Neural progenitor cell (in vitro differentiated cells): ENCODE data around the gene CCDC73. TPM values are rescaled to one million over a fixed set of nuclear protein-coding genes. Genes with fewer than 3 reads are reported as not detected.

Source experiments
- DNase-seq: peaks from one replicate; pipeline ENCODE4 v3.0.0-alpha.2; 2016; ENCODE audit warnings: low spot score
- H2AFZ ChIP-seq: fragments of 200-600 bp; sonication (generic); replicated peaks from 2 replicates; pipeline ENCODE4 v1.6.1; 2016; ENCODE audit warnings: antibody characterized with exemption
- H3F3A ChIP-seq: fragments of 200-600 bp; sonication (generic); 2 replicates; pipeline ENCODE4 v1.6.1; 2016; ENCODE audit warnings: antibody characterized with exemption, low read depth
- H3K27ac ChIP-seq: fragments of 200-600 bp; sonication (generic); 2 replicates; pipeline ENCODE4 v1.5.1; 2016; ENCODE audit warnings: mild to moderate bottlenecking
- H3K27me3 ChIP-seq: fragments of 200-600 bp; sonication (generic); 2 replicates; pipeline ENCODE4 v1.6.1; 2016; ENCODE audit warnings: mild to moderate bottlenecking, moderate library complexity
- H3K36me3 ChIP-seq: fragments of 200-600 bp; sonication (generic); 2 replicates; pipeline ENCODE4 v1.5.1; 2016
- H3K4me1 ChIP-seq: fragments of 200-600 bp; sonication (generic); 2 replicates; pipeline ENCODE4 v1.6.1; 2016; ENCODE audit warnings: mixed run types
- H3K4me2 ChIP-seq: fragments of 200-600 bp; sonication (generic); 2 replicates; pipeline ENCODE4 v1.6.1; 2016
- H3K4me3 ChIP-seq: fragments of 200-600 bp; sonication (generic); 2 replicates; pipeline ENCODE4 v1.5.1; 2016
- H3K79me2 ChIP-seq: fragments of 200-600 bp; sonication (generic); 2 replicates; pipeline ENCODE4 v1.6.1; 2016; ENCODE audit warnings: low read depth
- H3K9ac ChIP-seq: fragments of 200-600 bp; sonication (generic); 2 replicates; pipeline ENCODE4 v1.6.1; 2016
- H3K9me3 ChIP-seq: fragments of 200-600 bp; sonication (generic); 2 replicates; pipeline ENCODE4 v1.5.1; 2016; ENCODE audit warnings: low read depth
- H4K20me1 ChIP-seq: fragments of 200-600 bp; sonication (generic); 2 replicates; pipeline ENCODE4 v1.6.1; 2016; ENCODE audit warnings: low read depth
- H3K27ac Mint-ChIP-seq: 3 replicates; pipeline ENCODE4 v1.8.0; 2021; ENCODE audit warnings: mixed read lengths
- H3K27me3 Mint-ChIP-seq: 2 replicates; pipeline ENCODE4 v1.8.0; 2022; ENCODE audit warnings: low read depth, mild to moderate bottlenecking, inconsistent platforms, moderate library complexity, mixed read lengths; ENCODE audit not compliant: insufficient read depth
- H3K36me3 Mint-ChIP-seq: 3 replicates; pipeline ENCODE4 v1.8.0; 2021; ENCODE audit warnings: mixed read lengths
- H3K4me1 Mint-ChIP-seq: 3 replicates; pipeline ENCODE4 v1.8.0; 2021; ENCODE audit warnings: mixed read lengths
- H3K4me3 Mint-ChIP-seq: 3 replicates; pipeline ENCODE4 v1.8.0; 2021; ENCODE audit warnings: mild to moderate bottlenecking, moderate library complexity, mixed read lengths
- H3K9me3 Mint-ChIP-seq: 3 replicates; pipeline ENCODE4 v1.8.0; 2020; ENCODE audit warnings: mixed read lengths
- CTCF ChIP-seq: fragments of 200-600 bp; sonication (generic); IDR thresholded peaks from 2 replicates; pipeline ENCODE4 v1.5.1; 2017; ENCODE audit warnings: antibody characterized with exemption, mild to moderate bottlenecking
- EZH2 ChIP-seq: fragments of 200-600 bp; sonication (generic); IDR thresholded peaks from 2 replicates; pipeline ENCODE4 v1.6.1; 2017; ENCODE audit warnings: antibody characterized with exemption, mild to moderate bottlenecking, moderate library complexity
- EZH2phosphoT487 ChIP-seq: fragments of 200-600 bp; sonication (generic); IDR thresholded peaks from 2 replicates; pipeline ENCODE4 v1.6.1; 2017; ENCODE audit warnings: antibody characterized with exemption
- total RNA-seq: library from RNA; depleted of rRNA; stranded (reverse); fragments of >200 nt; gene quantifications from 2 replicates; pipeline ENCODE4 v1.2.3, GENCODE V29; 2015; ENCODE audit warnings: low replicate concordance

Gene CCDC73
- total RNA-seq, 1 donor from 2014 or later = not detected

- H3K4me2 ChIP-seq = no peak overlapping the region
- TF ChIP-seq EZH2 (no peak), CTCF (no peak), EZH2phosphoT487 (no peak)
- H3K9me3 ChIP-seq = no peaks in the 10 kb centered on the region
- H3K27ac ChIP-seq = no peak overlapping the region
- H2AFZ ChIP-seq = no peak overlapping the region
- Mint-ChIP-seq H3K36me3 (no peaks in the 10 kb centered on the region), H3K4me1 (no peaks in the 10 kb centered on the region), H3K27me3 (no peaks in the 10 kb centered on the region), H3K27ac (no peak overlapping the region), H3K4me3 (no peak overlapping the region), H3K9me3 (no peaks in the 10 kb centered on the region)
- H3K4me3 ChIP-seq = no peak overlapping the region
- H3K36me3 ChIP-seq = no peaks in the 10 kb centered on the region
- H3F3A ChIP-seq = no peaks in the 10 kb centered on the region
- DNase-seq = no peak
- H3K4me1 ChIP-seq = no peaks in the 10 kb centered on the region
- no peaks in the 10 kb centered on the region for H3K27me3 ChIP-seq
- no peaks in the 10 kb centered on the region for H3K79me2 ChIP-seq
- no peak overlapping the region for H3K9ac ChIP-seq
- no peaks in the 10 kb centered on the region for H4K20me1 ChIP-seq
These were observed 22.9 kb upstream of the CCDC73 start for GRCh38 chr11:32817181-32817851.

- H3K27me3 ChIP-seq = no peaks in the 10 kb centered on the region
- H3K9ac ChIP-seq = no peak overlapping the region
- Mint-ChIP-seq H3K9me3 (no peaks in the 10 kb centered on the region), H3K4me3 (no peak overlapping the region), H3K36me3 (no peaks in the 10 kb centered on the region), H3K27me3 (no peaks in the 10 kb centered on the region), H3K4me1 (no peaks in the 10 kb centered on the region), H3K27ac (no peak overlapping the region)
- H3K9me3 ChIP-seq = no peaks in the 10 kb centered on the region
- peak; percentile 83 for DNase-seq
- H3K4me2 ChIP-seq = no peak overlapping the region
- H3F3A ChIP-seq = no peaks in the 10 kb centered on the region
- no peaks in the 10 kb centered on the region for H4K20me1 ChIP-seq
- TF ChIP-seq CTCF (peak; percentile 93), EZH2 (no peak)
- no peaks in the 10 kb centered on the region for H3K79me2 ChIP-seq
- H2AFZ ChIP-seq = peak overlapping the region; percentile 94
- no peaks in the 10 kb centered on the region for H3K4me1 ChIP-seq
- no peak overlapping the region for H3K27ac ChIP-seq
- no peak overlapping the region for H3K4me3 ChIP-seq
- H3K36me3 ChIP-seq = no peaks in the 10 kb centered on the region
These were observed 14.9 kb upstream of the CCDC73 start for GRCh38 chr11:32809313-32809712.

- Histone ChIP-seq H3K79me2 (no peaks in the 10 kb centered on the region), H3K9ac (no peak overlapping the region), H3K9me3 (no peaks in the 10 kb centered on the region), H3K4me2 (no peak overlapping the region), H3K27ac (no peak overlapping the region), H3F3A (no peaks in the 10 kb centered on the region), H3K36me3 (no peaks in the 10 kb centered on the region), H4K20me1 (no peaks in the 10 kb centered on the region), H3K4me3 (no peak overlapping the region), H2AFZ (no peak overlapping the region), H3K4me1 (no peaks in the 10 kb centered on the region), H3K27me3 (peaks cover 4% of the 10 kb centered on the region)
- no peak overlapping the region for H3K27ac Mint-ChIP-seq
- no peak for TF ChIP-seq EZH2
- TF ChIP-seq CTCF = no peak
- no peak for TF ChIP-seq EZH2phosphoT487
- peaks cover 3% of the 10 kb centered on the region for H3K27me3 Mint-ChIP-seq
- H3K9me3 Mint-ChIP-seq = no peaks in the 10 kb centered on the region
- no peaks in the 10 kb centered on the region for H3K4me1 Mint-ChIP-seq
- H3K4me3 Mint-ChIP-seq = no peak overlapping the region
- no peaks in the 10 kb centered on the region for H3K36me3 Mint-ChIP-seq
- DNase-seq = no peak
These were observed 2.0 kb upstream of the CCDC73 start for GRCh38 chr11:32796425-32796824.
